ENCODE results near the gene DEDD2.

DEDD2 gene

DNA sequence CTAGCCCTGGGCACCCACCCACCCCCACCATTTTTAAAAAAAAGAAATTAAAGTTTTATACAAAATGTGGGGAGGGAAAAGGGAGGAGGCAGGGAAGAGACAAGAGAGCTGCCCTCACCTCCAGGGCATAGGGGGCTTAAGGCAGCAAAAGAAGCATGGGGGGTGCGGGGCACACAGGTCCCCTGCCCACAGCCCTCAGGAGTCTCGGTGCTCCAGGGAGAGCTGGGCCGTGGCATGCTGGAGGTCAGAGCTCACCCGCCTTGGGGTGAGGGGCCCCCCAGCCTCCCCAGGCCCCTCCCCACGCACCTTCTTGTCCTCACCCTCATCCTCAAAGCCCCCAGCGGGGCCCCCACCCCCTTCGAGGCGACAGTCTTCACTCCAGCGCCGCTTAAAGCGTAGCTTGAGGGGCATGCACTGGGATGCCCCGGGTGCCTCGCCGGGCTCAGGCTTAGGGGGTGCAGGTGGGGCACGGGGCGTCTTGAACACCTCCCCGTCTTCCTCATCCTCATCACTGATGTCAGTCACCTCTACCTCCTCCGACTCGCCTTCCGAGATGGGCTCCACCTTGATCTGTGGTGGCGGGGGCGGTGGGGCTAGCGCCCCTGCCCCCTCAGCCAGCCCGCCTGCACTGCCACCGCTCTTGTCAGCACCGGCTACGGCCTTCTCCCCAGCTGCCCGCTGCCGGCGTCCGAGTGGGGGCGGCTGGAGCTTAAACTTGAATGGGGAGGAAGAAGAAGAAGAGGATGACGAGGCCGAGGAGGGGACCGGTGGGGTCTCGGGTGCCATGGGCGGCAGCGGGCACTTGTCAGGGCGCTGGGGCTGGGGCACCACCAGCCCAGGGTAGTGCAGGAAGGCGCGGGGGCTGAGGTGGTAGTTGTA, 31.0 kb upstream of the DEDD2 start:
- DNase-seq = no peak

DNA sequence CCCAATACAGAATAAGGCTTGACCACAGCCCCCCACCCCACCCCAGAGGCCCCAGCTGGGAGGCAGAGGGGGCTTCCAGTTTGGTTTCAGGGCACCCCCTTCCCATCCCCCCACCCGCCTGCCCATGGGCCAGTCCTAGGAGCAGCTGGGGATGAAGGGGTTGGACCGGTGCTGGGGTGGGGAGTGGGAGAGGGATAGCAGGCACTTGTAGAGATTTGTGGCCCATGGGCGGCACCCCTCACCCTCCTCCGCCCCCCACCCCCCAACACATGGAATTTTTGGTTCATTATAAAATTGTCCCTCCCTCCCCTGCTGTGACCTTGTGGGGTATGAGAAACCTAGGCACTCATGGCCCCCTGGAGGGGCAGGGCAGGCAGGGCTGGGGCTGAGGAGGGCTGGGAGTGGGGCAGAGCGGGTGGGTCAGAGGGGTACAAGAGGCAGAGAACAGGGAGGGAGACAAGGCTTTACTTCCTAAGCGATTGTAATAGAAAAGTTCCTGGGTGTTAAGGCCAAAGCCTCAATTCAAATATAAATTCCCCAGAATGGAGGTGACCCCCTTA, 30.2 kb upstream of the DEDD2 start:
- no peak for DNase-seq

DNA sequence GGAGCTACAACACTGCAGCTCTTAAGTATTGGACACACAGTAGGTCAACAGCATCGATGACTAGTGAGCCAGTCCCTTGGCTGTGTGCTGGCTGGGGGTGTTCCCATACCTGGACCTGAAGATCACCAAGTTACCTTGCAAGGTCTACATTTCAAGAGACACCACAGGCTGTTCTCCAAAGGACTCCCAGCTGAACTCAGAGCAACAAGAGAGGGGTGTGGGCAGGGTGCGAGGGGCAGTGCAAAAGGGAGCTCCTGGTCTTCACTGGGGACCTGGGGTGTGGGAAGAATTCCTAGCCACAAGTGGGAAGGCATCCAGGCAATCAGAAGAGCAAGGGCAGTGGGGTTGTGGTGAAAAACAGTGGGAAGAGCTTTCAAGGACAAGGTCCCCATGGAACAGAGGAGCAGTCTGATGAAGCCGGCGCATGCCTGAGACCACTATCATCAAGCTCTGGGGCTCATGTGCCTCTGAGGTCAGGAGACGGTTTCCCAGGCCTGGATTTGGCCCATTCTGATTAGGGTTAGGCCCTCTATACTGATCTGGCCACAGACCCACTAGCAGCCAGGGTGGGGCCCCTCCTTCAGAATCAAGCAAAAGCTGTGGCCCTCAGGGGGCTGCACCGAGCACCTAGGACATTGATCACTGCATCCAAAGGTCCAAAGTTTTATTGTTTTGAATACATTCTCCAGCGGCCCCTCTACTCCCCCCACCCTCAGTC, 29.6 kb upstream of the DEDD2 start:
- DNase-seq = no peak

DNA sequence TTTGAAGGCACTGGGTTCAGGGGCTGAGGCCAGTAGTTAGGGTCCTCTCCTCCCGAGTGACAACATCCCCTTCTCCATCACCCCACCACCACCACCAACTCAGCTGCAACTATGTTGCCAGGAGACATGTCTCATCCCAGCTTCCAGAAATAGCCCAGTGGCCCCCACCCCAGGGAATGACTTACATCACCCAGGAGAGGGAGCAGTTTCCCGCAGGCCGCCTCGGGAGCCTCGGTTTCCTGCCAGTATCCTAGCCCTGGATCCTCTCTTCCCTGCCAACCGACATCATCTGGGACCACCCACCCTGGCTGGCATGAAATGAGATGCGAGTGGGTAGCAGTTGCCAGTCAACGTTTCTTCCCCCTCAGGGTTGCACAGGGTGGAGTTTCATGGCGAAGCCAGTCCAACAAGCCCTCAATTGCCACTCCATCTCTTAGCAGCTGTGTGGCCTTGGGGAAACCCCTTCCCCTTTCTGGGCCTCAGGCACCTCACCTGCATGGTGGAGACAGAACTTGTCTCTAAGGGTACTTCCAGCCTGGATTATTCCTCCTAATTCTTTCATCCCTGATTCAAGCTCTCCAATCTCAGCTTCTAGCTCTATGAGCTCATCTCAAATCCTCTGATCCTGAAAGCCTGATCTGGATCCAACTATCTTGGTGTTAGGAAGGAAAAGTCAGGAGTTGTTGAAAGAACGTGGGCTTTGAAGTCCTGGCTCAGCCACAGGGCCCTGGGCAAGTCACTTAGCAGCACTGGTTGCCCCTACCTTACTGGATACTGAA, 28.9 kb upstream of the DEDD2 start:
- no peak for DNase-seq

DNA sequence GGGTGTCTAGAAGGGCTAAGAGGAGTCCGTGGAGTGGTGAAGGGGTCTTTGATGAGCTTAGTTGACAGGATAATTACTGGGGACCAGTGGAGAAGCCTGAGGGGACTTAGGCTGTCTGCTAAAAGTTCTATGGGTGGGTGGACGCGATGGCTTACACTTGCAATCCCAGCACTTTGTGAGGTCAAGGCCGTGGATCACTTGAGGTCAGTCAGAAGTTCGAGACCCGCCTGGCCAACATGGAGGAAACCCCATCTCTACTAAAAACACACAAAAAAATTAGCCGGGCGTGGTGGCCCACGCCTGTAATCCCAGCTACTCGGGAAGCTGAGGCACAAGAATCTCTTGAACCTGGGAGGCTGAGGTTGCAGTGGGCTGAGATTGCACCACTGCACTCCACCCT, 27.8 kb upstream of the DEDD2 start:
- DNase-seq = no peak

DNA sequence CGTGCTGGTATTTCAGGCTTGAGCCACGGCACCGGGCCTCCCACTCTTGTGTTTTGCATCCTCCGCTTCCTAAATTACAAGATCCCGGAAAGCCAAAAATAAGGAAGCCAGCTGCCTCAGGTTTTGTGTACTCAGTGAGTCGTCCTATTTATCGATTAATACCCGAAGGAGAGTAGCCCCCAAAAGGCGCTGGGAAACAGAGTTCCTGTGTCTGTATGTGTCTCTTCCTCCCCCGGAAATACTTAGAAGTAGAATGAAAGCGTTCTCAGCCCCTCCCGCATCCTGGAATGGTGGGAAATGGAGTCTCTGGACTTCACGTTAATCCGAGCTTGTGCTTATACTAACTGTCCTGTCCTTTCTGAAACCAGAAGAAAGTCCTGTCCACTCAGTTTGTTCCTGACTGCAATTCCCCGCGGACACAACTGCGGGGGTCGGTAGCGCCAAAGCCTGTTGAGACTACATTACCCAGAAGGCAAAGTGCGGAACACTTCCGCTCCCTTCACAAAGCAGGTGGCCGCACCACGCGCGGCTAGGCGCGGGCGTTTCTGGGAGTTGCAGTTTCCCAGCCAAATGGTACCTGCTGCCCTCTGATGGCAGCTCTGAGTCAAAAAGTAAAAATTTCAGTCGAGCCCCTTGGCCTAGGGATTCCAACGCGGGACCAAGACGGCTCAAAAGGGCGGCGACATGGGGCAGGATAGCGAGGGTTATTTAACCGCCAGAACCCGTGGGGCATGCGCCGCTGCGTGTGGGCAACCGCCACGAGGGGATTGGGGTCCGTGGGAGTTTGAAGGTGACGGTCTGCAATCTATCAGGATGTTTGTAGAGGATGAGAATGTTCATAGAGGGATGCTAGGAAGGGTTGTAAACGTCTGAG, 27.1 kb upstream of the DEDD2 start:
- DNase-seq = peak; percentile 86

DNA sequence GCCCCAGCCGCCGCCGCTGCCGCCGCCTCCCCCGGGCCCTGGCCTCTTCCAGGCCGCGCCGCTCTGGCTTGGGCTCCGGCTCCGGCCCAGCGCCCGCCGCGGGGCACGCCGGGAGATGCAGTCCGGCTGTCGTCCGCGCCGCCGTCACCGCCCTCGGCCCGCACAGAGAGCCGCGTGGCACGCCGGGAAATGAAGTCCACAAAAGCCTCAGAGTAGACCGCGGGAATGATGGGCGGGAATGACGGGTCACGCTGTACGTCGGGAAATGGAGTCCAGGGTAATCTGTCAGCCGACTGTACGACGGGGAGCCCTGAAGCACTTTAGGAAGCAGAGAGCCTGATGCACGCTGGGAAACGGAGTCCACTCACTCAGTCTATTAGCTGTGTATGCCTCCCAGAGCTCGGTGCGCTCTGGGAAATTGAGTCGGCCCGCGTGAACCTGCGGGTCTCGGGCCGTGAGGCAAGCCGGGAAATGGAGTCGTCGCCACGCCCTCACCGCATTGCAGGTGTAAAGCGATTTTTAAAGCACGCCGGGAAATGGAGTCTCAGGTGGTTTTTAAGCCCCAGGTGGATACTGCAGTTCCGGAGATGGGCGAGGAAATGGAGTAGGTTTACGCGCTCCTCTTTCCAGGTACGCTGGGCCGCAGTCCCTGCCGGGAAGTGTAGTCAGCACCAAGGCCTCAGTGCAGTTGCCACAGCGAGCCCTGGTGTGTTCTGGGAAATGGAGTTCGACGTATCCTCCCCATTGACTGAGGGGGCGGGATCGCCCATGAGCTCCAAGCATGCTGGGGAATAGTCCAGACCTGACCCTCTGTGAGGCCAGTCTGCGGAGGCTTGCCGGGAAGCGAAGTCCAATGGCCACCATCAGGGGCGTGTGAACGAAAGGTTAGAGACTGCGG, 25.3 kb upstream of the DEDD2 start, which contains the start of gene GSK3A:
GSK3A (minus strand) TSS at position 91 of the 898 bp plus-strand sequence. CDS start 137 bp downstream, outside the sequence.
- DNase-seq = peak; percentile 100

DNA sequence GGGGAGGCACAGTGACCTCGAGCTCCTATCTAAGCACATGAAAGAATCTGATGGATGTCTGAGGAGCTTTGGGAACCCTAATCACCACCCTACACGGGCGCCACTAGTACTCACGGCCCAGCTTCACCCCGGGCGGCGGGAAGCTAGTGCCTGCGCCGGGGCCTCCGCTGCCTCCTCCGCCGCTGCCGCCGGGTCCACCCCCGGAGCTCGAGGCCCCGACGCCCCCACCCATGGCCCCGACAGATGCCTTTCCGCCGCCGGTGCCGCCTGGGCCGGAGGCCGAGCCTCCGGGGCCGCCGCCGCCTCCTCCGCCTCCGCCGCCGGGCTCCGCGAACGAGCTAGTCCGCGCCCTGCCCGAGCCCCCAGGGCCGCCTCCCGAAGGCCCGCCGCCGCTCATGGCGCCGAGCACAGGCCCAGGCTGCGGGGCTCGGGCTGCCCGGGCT, 24.6 kb upstream of the DEDD2 start:
- no peak for DNase-seq

DNA sequence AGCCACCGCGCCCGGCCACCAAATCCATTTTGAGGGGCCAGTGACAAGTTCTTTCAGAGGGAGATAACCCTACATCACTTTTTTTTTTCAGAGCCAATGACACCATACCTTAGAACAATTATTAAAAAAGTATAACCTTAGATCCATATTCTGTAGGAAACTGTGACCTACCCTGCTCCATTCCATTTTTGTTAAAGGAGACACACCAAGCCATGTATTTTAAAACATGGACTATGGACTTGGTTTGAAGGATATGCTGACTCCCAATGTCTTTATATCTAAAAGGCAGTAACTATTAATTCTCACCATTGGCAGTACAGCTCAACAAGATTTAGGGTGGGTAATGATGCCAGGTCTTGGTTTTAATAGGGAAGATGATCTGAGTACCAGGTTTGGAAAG, 23.8 kb upstream of the DEDD2 start:
- no peak for DNase-seq

DNA sequence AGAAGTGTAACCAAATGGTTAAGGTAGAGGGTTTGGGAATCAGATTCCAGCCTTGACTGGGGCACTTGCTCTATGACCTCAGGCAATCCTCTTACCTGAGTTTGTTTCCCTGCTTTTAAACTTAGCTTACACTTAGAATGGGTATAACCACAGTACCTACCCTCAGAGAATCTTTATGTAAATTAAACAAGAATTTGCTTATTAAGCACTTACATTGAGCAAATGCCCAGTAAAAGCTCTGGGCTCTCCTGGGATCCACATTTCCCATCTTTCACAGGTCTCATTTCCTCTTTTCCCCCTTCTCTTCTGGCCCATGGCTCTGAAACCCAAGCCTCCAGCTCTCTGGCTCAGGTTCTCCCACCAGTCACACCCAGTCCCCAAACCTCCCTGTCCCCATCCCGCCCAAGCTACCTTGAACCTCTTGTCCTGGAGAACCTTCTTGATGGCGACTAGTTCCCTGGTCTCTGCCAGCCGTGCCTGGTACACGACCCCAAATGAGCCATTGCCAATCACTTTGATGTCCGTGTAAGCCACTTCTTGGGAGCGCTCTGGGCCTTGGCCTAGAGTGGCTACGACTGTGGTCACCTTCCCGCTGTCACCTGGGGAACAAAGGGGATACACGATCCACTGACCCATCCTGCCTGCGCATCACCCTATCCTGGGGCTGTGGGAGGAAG, 22.2 kb upstream of the DEDD2 start:
- DNase-seq = no peak

DNA sequence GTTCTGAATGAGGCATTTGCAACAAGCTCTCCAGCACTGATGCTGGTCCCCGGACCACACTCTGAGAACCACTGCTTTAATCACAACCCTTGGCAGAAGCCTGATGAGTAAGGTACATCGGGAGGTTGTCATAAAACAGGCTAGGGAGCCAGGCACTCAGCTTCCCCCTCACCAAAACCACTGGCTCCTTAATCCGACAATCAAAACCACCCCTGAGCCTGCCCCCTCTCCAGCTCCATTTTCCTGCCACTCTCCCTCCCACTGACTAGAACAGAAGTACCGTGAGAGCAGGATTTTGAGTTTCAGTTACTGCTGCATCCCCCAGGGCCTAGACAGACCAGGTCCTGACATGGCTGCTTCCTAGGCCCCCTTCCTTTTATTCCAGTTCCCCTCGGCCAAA, 17.7 kb upstream of the DEDD2 start:
- no peak for DNase-seq

DNA sequence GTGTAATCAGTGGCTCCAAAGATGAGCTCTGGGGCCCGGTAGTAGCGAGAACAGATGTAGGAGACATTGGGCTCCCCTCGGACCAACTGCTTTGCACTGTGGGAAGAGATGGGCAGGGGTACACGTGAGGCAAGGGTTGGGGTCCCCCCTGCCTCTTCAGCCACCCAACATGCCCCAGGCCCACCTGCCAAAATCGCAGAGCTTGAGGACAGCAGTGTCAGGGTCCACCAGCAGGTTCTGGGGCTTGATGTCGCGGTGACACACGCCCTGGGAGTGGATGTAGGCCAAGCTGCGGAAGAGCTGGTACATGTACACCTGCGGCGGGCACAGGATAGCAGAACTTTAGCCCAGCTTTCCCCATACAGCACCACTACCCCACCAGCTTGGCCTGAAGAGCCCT, 16.9 kb upstream of the DEDD2 start:
- no peak for DNase-seq

DNA sequence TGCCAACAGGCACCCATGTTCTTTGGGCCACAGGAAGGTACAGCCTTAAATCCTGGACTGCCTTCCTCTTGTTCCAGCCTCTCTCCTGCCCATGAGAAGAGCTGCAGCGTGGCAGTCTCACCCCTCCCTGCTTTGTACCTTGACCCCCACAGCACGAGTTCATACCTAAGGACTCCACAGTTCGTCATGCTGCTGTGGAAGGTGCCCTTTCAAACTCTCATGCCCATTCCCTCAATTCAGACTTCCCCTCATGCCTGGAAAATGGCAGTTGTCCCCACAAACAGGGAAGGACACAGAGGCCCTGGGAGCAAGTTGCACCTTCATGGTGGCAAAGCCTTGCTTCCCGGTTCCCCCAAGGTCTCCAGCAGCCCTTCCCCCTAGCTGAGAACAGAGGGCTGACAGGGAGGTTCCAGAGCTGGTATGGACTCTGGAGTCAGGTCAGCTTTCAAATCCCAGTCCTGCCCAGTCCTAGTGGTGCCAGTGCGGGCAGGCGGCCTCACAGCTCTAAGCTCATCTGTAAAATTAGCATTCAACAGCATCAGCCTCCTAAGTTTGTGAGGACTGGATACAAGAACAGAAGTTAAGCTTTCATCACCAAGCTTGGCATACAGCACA, 16.3 kb upstream of the DEDD2 start:
- no peak for DNase-seq

DNA sequence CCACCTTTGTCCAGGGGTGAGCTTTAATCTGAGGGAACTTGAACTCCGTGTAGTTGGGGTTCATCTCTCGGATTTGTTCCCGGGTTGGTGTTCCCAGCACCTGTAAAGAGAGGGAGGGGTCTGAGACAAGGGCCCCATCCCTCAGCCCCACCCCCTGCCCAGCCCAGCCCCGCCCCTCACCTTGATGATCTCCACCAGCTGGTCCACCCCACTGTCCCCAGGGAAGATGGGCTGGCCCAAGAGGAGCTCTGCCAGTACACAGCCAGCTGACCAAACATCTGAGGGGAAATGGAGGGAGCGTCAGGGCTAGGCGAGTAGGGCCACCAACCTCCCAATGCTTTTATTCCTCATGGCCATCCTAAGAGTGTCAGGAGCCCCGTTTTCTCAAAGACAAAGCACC, 15.6 kb upstream of the DEDD2 start:
- DNase-seq = no peak

DNA sequence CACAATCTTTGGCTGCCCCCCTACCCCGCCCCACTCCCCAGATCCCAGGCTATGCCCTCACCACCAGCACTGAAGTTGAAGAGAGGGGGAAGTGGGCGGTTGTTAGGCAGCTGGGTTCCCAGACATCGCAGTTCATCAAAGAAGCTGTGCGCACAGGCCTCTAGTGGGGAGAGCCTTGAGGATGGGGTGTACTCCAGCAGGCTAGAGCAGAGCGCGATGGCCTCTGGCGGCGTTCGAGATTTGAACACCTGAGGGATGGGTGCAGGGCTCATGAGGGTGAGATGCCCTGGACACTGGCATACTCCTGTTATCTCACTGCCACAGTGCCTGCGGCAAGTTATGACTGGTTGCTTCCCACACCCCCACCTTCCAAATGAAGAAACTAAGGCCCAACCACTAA, 15.0 kb upstream of the DEDD2 start:
- DNase-seq = no peak

DNA sequence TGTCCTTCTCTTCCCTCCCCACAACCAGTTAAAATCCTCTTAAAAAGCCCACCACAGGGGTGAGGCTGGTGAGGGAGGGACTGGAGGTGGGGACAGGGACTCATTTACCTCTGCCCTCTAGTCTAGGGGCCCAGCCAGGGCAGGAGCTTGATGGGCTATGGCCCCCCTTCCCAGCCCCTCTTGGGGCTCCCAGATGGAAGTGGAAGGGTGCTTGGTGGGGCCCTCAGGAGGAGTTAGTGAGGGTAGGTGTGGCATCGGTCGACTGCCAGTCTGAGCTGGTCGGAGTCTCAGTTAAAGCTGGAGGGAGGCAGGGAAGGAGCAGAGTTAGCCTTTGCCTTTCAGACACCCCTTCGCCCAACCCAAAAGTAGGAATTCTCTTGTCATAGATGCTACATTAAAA, 13.1 kb upstream of the DEDD2 start:
- DNase-seq = no peak

DNA sequence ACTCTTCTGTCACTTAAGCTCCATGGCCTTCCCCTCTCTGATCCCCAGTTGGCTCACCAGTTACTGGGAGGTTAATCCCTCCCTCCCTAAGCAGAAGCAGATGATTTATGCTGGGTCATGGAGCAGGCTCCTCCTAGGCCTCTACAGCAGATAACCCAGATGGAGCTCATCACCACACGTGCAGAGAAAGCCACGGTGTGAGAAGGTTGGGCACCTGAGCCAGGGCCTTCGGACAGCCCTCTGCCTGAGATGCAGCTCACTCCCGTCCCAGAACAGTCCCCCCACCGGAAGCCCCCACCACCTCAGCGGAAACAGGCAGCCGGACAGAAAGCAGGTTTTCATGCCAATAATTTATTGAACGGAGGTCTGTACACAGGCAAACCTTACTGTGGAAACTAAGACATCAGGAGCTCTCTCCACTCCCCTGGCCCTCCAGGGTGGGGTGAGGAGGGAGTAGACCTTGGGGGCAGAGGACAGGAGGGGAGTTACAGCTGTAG, 12.4 kb upstream of the DEDD2 start:
- no peak for DNase-seq

DNA sequence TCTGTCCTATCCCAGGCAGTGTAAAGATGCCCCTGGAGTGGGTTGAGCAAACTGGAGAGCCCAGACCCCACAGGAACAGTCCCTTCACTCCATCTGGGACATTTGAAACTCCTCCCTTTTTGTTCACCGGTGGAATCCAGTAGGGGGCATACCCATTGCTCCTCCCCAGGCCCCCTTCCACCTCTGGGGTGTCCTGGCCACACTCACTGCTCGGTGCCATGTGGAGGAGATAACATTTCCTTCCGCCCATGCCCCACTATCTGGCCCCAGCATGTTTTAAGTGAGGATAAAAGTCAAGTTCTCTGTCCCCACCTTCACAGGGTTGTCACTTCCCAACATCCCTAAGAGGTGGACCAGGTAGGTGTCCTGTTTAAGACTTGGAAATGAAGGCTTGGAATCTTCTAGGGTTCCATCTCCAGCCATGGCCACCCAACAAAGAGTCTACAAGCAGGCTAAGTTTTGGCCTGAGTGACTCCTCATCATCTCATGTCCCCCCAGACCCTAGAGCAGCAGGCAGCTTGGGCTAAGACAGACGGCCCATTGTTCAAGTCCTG, 11.9 kb upstream of the DEDD2 start:
- no peak for DNase-seq

DNA sequence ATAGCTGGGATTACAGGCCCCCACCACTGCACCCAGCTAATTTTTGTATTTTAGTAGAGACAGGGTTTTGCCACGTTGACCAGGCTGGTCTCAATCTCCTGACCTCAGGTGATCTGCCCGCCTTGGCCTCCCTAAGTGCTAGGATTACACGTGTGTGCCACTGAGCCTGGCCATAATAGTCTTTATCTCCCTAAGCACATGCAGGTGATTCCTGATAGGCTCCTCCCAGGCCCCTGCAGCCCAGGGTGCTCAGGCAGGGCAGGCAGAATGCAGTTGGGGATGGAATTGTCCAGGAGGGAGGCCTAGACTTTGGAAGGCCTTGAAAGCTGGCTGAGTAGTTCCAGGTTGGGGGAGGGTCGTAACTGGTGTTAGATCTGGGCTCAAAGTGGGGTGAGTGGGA, 11.2 kb upstream of the DEDD2 start:
- DNase-seq = no peak

Data from NCI-H2029 (cell line).